IPS-18a (cell line): Measurements from ENCODE around the gene FBXL15.

Experiments
- H3K27ac ChIP-seq: one replicate; pipeline ENCODE4 v1.5.1; 2013; ENCODE audit warnings: low read length
- H3K27me3 ChIP-seq: one replicate; pipeline ENCODE4 v1.6.1; 2013; ENCODE audit warnings: mild to moderate bottlenecking, low read length; ENCODE audit not compliant: control insufficient read depth, insufficient read depth
- H3K36me3 ChIP-seq: one replicate; pipeline ENCODE4 v1.6.1; 2013; ENCODE audit warnings: low read depth, low read length; ENCODE audit not compliant: control insufficient read depth
- H3K4me1 ChIP-seq: one replicate; pipeline ENCODE4 v1.6.1; 2013; ENCODE audit warnings: low read depth, low read length; ENCODE audit not compliant: control insufficient read depth
- H3K4me3 ChIP-seq: one replicate; pipeline ENCODE4 v1.5.1; 2013; ENCODE audit warnings: low read length
- H3K9ac ChIP-seq: one replicate; pipeline ENCODE4 v1.6.1; 2013; ENCODE audit warnings: mild to moderate bottlenecking, low read length, moderate library complexity
- H3K9me3 ChIP-seq: one replicate; pipeline ENCODE4 v1.6.1; 2013; ENCODE audit warnings: low read depth, low read length; ENCODE audit not compliant: control insufficient read depth

The FBXL15 gene, protein sequence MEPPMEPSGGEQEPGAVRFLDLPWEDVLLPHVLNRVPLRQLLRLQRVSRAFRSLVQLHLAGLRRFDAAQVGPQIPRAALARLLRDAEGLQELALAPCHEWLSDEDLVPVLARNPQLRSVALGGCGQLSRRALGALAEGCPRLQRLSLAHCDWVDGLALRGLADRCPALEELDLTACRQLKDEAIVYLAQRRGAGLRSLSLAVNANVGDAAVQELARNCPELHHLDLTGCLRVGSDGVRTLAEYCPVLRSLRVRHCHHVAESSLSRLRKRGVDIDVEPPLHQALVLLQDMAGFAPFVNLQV

DNA sequence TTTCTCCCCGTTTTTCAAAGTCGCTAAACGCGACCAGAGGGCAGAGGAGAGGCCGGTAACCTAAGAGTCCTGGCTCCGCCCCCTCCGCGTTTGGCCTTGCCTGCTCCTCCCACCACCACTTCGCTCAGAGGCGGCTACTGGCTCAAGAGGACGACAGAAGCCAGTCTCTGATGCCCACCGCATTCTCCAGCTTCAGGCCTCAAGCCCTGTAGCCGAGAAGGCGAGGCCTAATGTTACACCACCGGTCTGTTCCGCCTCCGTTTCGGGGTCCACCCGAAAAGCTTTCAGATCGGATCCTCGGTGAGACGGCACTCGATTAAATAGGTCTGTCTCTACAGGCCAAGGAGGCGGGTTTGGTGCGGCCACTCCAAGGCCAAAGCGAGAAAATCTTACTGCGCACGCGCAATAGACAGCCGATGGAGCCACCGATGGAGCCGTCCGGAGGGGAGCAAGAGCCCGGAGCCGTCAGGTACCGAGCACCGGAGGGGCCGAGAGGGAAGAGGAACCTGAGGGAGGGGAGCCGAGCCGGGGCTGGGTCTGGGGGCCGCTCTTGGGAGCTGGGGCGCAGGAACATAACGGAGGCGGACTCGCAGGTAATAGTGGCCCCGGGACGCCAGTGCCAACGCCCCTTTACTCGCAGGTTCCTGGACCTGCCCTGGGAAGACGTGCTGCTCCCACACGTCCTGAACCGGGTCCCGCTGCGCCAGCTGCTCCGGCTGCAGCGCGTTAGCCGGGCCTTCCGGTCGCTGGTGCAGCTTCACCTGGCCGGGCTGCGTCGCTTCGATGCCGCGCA is at the start of gene FBXL15:
FBXL15 (plus strand) TSS at position 123 of the 793 bp plus-strand sequence; CDS start at position 417, 294 bp downstream.
- H3K36me3 ChIP-seq, result peaks cover 3% of the 10 kb centered on the region
- peak within 1 kb of the TSS; percentile 63 for H3K9ac ChIP-seq
- peaks cover 14% of the 10 kb centered on the region for H3K27me3 ChIP-seq
- H3K9me3 ChIP-seq, result no peaks in the 10 kb centered on the region
- peaks cover 5% of the 10 kb centered on the region for H3K4me1 ChIP-seq
- peak within 1 kb of the TSS; percentile 12 for H3K27ac ChIP-seq
- H3K4me3 ChIP-seq, result peak within 1 kb of the TSS; percentile 84

GRCh38 chr10:102371295-102371694 is 49.3 kb upstream of the FBXL15 start:
- Histone ChIP-seq H3K27me3 (no peaks in the 10 kb centered on the region), H3K4me3 (no peak overlapping the region), H3K36me3 (peaks cover 52% of the 10 kb centered on the region), H3K4me1 (no peaks in the 10 kb centered on the region), H3K9me3 (no peaks in the 10 kb centered on the region), H3K27ac (no peak overlapping the region), H3K9ac (no peak overlapping the region)

GRCh38 chr10:102375250-102375649 is 45.4 kb upstream of the FBXL15 start:
- Histone ChIP-seq H3K4me1 (no peaks in the 10 kb centered on the region), H3K9me3 (no peaks in the 10 kb centered on the region), H3K27me3 (no peaks in the 10 kb centered on the region), H3K36me3 (peaks cover 34% of the 10 kb centered on the region), H3K27ac (no peak overlapping the region), H3K9ac (no peak overlapping the region), H3K4me3 (no peak overlapping the region)

GRCh38 chr10:102375867-102376266 is 44.8 kb upstream of the FBXL15 start:
- Histone ChIP-seq H3K27ac (no peak overlapping the region), H3K36me3 (peaks cover 27% of the 10 kb centered on the region)

DNA sequence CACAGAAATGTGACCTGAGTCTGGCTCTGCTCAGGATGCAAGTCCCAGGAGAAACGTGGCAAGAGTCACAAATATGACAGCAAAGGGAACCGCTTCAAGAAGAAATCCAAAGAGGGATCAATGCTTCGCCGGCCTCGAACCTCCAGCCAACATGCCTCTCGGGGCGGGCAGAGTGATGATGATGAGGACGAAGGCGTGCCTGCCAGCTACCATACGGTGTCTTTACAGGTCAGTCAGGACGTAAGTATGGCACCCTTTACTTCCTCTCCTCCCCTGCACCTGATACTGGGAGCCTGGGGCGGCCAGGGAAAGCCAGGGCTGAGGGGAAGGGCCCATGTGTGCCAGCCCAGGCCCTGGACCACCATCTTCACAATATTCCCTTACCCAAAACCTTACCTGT is 43.7 kb upstream of the FBXL15 start:
- Histone ChIP-seq H3K4me3 (no peak overlapping the region), H3K4me1 (no peaks in the 10 kb centered on the region), H3K9ac (no peak overlapping the region), H3K9me3 (no peaks in the 10 kb centered on the region), H3K36me3 (peaks cover 25% of the 10 kb centered on the region), H3K27ac (no peak overlapping the region), H3K27me3 (no peaks in the 10 kb centered on the region)

More at GRCh38 chr10:102375867-102376266, 44.8 kb upstream of the FBXL15 start:
- no peaks in the 10 kb centered on the region for H3K4me1 ChIP-seq
- H3K9ac ChIP-seq, result no peak overlapping the region
- H3K27me3 ChIP-seq, result no peaks in the 10 kb centered on the region
- H3K9me3 ChIP-seq, result no peaks in the 10 kb centered on the region
- H3K4me3 ChIP-seq, result no peak overlapping the region

- Histone ChIP-seq H3K36me3 (peaks cover 28% of the 10 kb centered on the region), H3K4me1 (no peaks in the 10 kb centered on the region), H3K9me3 (no peaks in the 10 kb centered on the region), H3K4me3 (no peak overlapping the region), H3K9ac (no peak overlapping the region), H3K27ac (no peak overlapping the region), H3K27me3 (no peaks in the 10 kb centered on the region)
Observed at GRCh38 chr10:102379383-102379782, 41.3 kb upstream of the FBXL15 start.

DNA sequence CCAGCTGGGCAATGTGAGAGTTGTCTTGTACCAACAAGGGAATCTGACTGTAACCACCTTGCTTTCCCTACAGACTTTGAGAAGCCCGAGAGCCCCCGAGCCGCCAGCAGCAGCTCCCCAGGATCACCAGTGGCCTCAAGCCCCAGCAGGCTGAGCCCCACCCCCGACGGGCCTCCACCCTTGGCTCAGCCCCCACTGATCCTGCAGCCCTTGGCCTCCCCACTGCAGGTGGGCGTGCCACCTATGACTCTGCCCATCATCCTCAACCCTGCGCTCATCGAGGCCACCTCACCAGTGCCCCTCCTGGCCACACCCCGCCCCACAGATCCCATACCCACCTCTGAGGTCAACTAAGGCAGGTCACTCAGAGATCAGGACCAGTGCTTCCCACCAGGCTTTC is 38.7 kb upstream of the FBXL15 start:
- H3K9me3 ChIP-seq, result no peaks in the 10 kb centered on the region
- H3K4me3 ChIP-seq, result no peak overlapping the region
- no peaks in the 10 kb centered on the region for H3K27me3 ChIP-seq
- peaks cover 13% of the 10 kb centered on the region for H3K36me3 ChIP-seq
- H3K9ac ChIP-seq, result no peak overlapping the region
- no peak overlapping the region for H3K27ac ChIP-seq
- no peaks in the 10 kb centered on the region for H3K4me1 ChIP-seq

DNA sequence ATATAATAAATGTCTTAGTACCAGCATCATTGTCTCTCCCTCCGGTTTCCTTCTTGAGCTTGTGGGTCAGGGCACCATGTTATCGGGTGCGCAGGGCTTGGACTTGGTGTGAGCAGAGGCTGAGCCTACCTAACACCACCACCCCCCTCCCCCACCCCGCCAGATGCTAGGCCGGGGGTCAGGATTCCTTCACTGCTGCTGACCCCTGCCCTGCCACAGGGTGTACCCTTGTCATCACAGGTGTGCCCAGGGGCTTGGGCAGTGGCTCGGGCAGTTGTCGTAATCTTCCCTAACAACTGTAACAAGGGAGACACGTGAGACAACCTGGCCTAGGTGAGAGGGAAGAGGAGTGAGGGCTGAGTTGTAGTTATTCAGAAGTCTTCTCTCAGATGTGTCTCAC is 37.8 kb upstream of the FBXL15 start:
- no peaks in the 10 kb centered on the region for H3K4me1 ChIP-seq
- no peak overlapping the region for H3K9ac ChIP-seq
- H3K27ac ChIP-seq, result no peak overlapping the region
- no peaks in the 10 kb centered on the region for H3K27me3 ChIP-seq
- H3K36me3 ChIP-seq, result peaks cover 13% of the 10 kb centered on the region
- no peaks in the 10 kb centered on the region for H3K9me3 ChIP-seq
- H3K4me3 ChIP-seq, result no peak overlapping the region

GRCh38 chr10:102384053-102384452 is 36.6 kb upstream of the FBXL15 start:
- peaks cover 13% of the 10 kb centered on the region for H3K36me3 ChIP-seq
- no peaks in the 10 kb centered on the region for H3K9me3 ChIP-seq

DNA sequence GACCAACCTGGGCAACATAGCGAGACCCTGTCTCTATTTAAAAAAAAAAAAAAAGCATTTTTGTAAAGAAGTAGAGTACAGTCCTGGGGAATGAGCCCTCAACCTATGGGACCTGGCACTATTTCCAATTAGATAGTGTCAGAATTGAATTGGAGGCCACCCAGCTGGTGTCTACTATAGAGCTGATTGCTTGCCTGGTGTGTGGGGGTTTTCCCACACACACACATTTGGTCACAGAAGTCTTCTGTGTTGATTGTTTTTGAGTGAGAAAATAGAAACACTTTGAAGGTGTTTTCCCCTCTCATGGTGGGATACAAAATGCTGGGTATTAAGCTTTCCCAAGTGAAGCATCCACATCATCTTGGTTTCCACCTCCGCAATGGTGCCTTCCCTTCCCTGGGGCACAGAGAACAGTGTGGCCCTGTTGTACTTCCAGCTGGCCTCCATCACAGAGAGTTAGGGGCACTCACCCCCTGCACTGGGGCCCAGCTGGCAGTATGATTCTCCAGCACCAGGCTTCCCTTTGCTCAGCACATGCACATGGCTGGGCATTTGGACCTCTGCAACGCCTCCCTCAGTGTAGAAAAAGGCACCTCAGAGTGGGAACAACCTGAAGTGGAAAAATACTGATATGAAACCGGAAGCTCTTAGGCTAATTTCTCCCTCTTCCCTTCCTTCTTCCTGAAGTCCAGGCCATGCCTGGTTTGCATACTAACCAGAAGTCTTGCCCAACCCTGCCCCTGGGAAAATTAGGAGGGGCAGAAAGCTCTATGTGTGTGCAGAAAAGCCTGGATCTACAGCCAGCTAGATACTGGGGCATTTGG is 35.8 kb upstream of the FBXL15 start:
- Histone ChIP-seq H3K27me3 (no peaks in the 10 kb centered on the region), H3K4me3 (no peak overlapping the region), H3K27ac (no peak overlapping the region), H3K9ac (no peak overlapping the region), H3K4me1 (no peaks in the 10 kb centered on the region), H3K36me3 (peaks cover 6% of the 10 kb centered on the region), H3K9me3 (no peaks in the 10 kb centered on the region)

More at GRCh38 chr10:102384053-102384452, 36.6 kb upstream of the FBXL15 start:
- no peaks in the 10 kb centered on the region for H3K27me3 ChIP-seq
- H3K4me3 ChIP-seq, result no peak overlapping the region
- no peak overlapping the region for H3K27ac ChIP-seq
- no peaks in the 10 kb centered on the region for H3K4me1 ChIP-seq
- no peak overlapping the region for H3K9ac ChIP-seq

DNA sequence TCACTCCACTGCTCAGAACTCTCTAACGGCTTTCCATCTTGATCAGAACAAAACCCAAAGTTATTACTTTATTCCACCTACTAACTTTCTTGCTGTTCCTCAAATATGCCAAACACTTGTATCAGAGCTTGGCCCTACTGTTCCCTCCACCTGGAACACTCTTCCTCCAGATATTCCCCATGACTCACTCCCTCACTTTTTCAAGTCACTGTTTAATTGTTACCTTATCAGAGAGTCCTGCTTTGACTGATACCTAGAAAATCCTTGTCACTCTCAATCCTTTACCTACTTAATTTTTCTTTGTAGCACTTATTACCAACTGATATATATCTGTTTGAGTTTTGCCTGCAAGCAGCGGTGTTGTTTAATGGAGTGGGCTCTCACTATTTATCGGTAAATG is 30.7 kb upstream of the FBXL15 start:
- Histone ChIP-seq H3K27me3 (peaks cover 30% of the 10 kb centered on the region), H3K9me3 (no peaks in the 10 kb centered on the region), H3K9ac (no peak overlapping the region), H3K36me3 (no peaks in the 10 kb centered on the region), H3K27ac (no peak overlapping the region), H3K4me1 (peaks cover 3% of the 10 kb centered on the region), H3K4me3 (no peak overlapping the region)
